Trophoblast cell (in vitro differentiated cells and primary cell): ENCODE results near the gene GALNT12.

Experiments used
- DNase-seq, 2 donors: peaks; one replicate each; pipeline ENCODE4 v3.0.0-alpha.2; 2016
- H2AFZ ChIP-seq: 2 replicates; pipeline ENCODE4 v1.6.1; 2013; ENCODE audit warnings: low read length, moderate library complexity, mild to moderate bottlenecking; ENCODE audit not compliant: insufficient read depth, poor library complexity
- H2AK5ac ChIP-seq: 2 replicates; pipeline ENCODE4 v1.6.1; 2013; ENCODE audit warnings: mild to moderate bottlenecking, low read length
- H2BK120ac ChIP-seq: 2 replicates; pipeline ENCODE4 v1.6.1; 2013; ENCODE audit warnings: low read length, mild to moderate bottlenecking, moderate library complexity; ENCODE audit not compliant: insufficient read depth, poor library complexity
- H2BK12ac ChIP-seq: 2 replicates; pipeline ENCODE4 v1.6.1; 2013; ENCODE audit warnings: mild to moderate bottlenecking, low read length, moderate library complexity
- H2BK5ac ChIP-seq: 2 replicates; pipeline ENCODE4 v1.6.1; 2013; ENCODE audit warnings: low read length, low read depth, moderate library complexity, mild to moderate bottlenecking; ENCODE audit not compliant: poor library complexity
- H3K14ac ChIP-seq: 2 replicates; pipeline ENCODE4 v1.6.1; 2013; ENCODE audit warnings: mild to moderate bottlenecking, low read length
- H3K18ac ChIP-seq: 2 replicates; pipeline ENCODE4 v1.6.1; 2013; ENCODE audit warnings: mild to moderate bottlenecking, low read length
- H3K23ac ChIP-seq: 2 replicates; pipeline ENCODE4 v1.6.1; 2013; ENCODE audit warnings: low read length
- H3K27ac ChIP-seq: 2 replicates; pipeline ENCODE4 v1.5.1; 2013; ENCODE audit warnings: low read depth, mild to moderate bottlenecking, inconsistent platforms, low read length, moderate library complexity
- H3K27me3 ChIP-seq: 2 replicates; pipeline ENCODE4 v1.6.1; 2013; ENCODE audit warnings: inconsistent platforms, mild to moderate bottlenecking, low read length, moderate library complexity; ENCODE audit not compliant: insufficient read depth
- H3K36me3 ChIP-seq, 2 experiments: 1 replicate in 1 of 2; 2 replicates in 1 of 2; pipeline ENCODE4 v1.6.1; 2013; ENCODE audit warnings: low read length in 2 of 2, mild to moderate bottlenecking in 2 of 2, moderate library complexity in 1 of 2; ENCODE audit not compliant: insufficient read depth in 2 of 2, control insufficient read depth in 1 of 2
- H3K4ac ChIP-seq: 2 replicates; pipeline ENCODE4 v1.6.1; 2013; ENCODE audit warnings: low read depth, mild to moderate bottlenecking, low read length, moderate library complexity
- H3K4me1 ChIP-seq, 2 experiments: 1 replicate in 1 of 2; 2 replicates in 1 of 2; pipeline ENCODE4 v1.6.1; 2013; ENCODE audit warnings: low read length in 2 of 2, mild to moderate bottlenecking in 2 of 2, moderate library complexity in 1 of 2; ENCODE audit not compliant: insufficient read depth in 2 of 2, control insufficient read depth in 1 of 2
- H3K4me2 ChIP-seq: 2 replicates; pipeline ENCODE4 v1.6.1; 2013; ENCODE audit warnings: inconsistent platforms, mild to moderate bottlenecking, low read length, moderate library complexity
- H3K4me3 ChIP-seq: 2 replicates; pipeline ENCODE4 v1.5.1; 2013; ENCODE audit warnings: mild to moderate bottlenecking, low read depth, low read length, inconsistent platforms
- H3K79me1 ChIP-seq: one replicate; pipeline ENCODE4 v1.6.1; 2013; ENCODE audit warnings: low read length
- H3K79me2 ChIP-seq: 2 replicates; pipeline ENCODE4 v1.6.1; 2013; ENCODE audit warnings: low read length, mild to moderate bottlenecking; ENCODE audit not compliant: control insufficient read depth, insufficient read depth, poor library complexity
- H3K9ac ChIP-seq: 2 replicates; pipeline ENCODE4 v1.6.1; 2013; ENCODE audit warnings: mild to moderate bottlenecking, low read length
- H3K9me3 ChIP-seq: 2 replicates; pipeline ENCODE4 v1.6.1; 2013; ENCODE audit warnings: low read depth, mild to moderate bottlenecking, control low read depth, inconsistent platforms, low read length; ENCODE audit not compliant: insufficient read depth
- H4K12ac ChIP-seq: 2 replicates; pipeline ENCODE4 v1.6.1; 2013; ENCODE audit warnings: low read depth, mild to moderate bottlenecking, low read length, moderate library complexity
- H4K8ac ChIP-seq: 2 replicates; pipeline ENCODE4 v1.6.1; 2013; ENCODE audit warnings: low read depth, mild to moderate bottlenecking, low read length, moderate library complexity
- H4K91ac ChIP-seq: one replicate; pipeline ENCODE4 v1.6.1; 2013; ENCODE audit warnings: low read depth, mild to moderate bottlenecking, low read length, moderate library complexity
- WGBS: extraction: QIAGEN DNeasy Blood & Tissue Kit; methylation state at CpG from one replicate; pipeline ENCODE4 v1.1.7; 2013; ENCODE audit warnings: missing lambda C conversion rate; ENCODE audit not compliant: insufficient read length, insufficient coverage; ENCODE audit errors: extremely low coverage; 5-methylcytosine and 5-hydroxymethylcytosine counted together

The GALNT12 gene

DNA sequence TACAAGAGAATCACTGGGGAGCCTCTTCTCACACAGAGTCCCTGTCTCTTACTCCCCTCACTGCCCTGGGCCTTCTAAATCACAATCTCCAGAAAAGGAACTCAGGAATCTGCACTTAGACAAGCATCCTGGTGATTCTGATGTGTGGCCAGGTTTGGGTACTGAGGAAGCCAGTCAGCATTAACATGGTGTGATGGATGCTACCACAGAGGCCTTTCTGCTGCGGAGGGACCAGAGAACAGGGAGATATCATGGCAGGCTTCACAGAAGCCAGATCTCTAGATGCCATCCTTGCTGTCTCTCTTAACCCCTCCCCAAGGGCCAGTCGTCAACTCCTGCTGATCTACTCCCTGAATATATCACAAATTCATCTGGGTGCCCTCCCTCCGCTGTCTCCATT, 12.7 kb upstream of the GALNT12 start:
- H3K27ac ChIP-seq = no peak overlapping the region

DNA sequence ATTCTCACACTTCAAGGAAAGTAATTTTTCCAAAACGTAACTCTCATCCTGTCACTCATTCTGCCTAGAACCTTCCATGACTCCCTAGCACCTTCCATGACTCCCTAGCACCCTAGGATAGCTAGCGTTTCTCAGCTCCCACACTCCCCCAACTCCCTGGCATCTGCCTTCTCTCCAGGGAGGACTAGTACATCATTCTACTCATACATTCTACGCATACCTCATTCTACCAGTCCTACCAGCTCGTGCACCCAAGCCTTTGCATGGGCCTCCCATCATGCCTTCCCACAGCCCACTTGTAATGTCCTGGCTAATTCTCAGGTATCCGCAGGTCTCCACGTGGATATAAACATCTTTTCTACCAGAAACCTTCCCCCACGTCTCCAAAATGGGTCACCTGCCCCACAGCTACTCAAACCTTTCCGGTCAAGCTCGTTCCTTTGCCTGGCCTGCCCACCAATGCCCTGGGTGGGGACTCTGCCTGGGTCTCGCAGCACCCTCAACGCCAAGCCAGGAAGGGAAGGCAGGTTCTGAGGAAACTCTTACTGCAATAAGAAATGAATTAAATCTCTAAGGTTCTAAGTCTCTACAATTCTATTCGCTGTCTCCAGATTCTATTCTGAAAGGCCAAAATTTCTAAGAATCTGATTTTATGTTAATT, 12.0 kb upstream of the GALNT12 start:
- H2BK12ac ChIP-seq = no peak overlapping the region
- H3K9me3 ChIP-seq = peaks cover 2% of the 10 kb centered on the region
- no peak overlapping the region for H3K14ac ChIP-seq
- H3K79me2 ChIP-seq = peaks cover 2% of the 10 kb centered on the region
- H3K18ac ChIP-seq = no peak overlapping the region
- H3K27ac ChIP-seq = no peak overlapping the region
- no peak overlapping the region for H2AFZ ChIP-seq
- no peak overlapping the region for H3K4ac ChIP-seq
- H2BK120ac ChIP-seq = no peak overlapping the region
- peaks cover 8% of the 10 kb centered on the region for H3K79me1 ChIP-seq
- no peak overlapping the region for H3K9ac ChIP-seq
- peak overlapping the region; percentile 66 for H3K4me2 ChIP-seq
- no peak overlapping the region for H3K23ac ChIP-seq
- H3K36me3 ChIP-seq = no peaks in the 10 kb centered on the region
- no peak overlapping the region for H3K4me3 ChIP-seq
- no CpG with 5 or more reads among the region's 12 CpGs for WGBS
- H4K12ac ChIP-seq = no peak overlapping the region
- H4K91ac ChIP-seq = no peak overlapping the region
- DNase-seq = no peak
- no peaks in the 10 kb centered on the region for H3K27me3 ChIP-seq
- H3K4me1 ChIP-seq = peaks cover 8 to 11% of the 10 kb centered on the region in 2 experiments
- H4K8ac ChIP-seq = no peak overlapping the region
- no peak overlapping the region for H2BK5ac ChIP-seq
- no peak overlapping the region for H2AK5ac ChIP-seq

More for the DNA sequence above, 12.7 kb upstream of the GALNT12 start:
- DNase-seq = no peak
- H4K12ac ChIP-seq = no peak overlapping the region
- H2AK5ac ChIP-seq = no peak overlapping the region
- H3K79me1 ChIP-seq = peaks cover 8% of the 10 kb centered on the region
- no peak overlapping the region for H3K9ac ChIP-seq
- no peak overlapping the region for H3K4me2 ChIP-seq
- H3K4me1 ChIP-seq = peaks cover 8 to 11% of the 10 kb centered on the region in 2 experiments
- no peak overlapping the region for H2AFZ ChIP-seq
- H3K36me3 ChIP-seq = peaks cover 4 to 5% of the 10 kb centered on the region in 2 experiments
- H3K4me3 ChIP-seq = no peak overlapping the region
- H3K23ac ChIP-seq = no peak overlapping the region
- no peak overlapping the region for H3K18ac ChIP-seq
- H3K27me3 ChIP-seq = no peaks in the 10 kb centered on the region
- peaks cover 2% of the 10 kb centered on the region for H3K9me3 ChIP-seq
- H3K14ac ChIP-seq = no peak overlapping the region
- no peak overlapping the region for H2BK120ac ChIP-seq
- no CpG with 5 or more reads among the region's 3 CpGs for WGBS
- no peak overlapping the region for H4K91ac ChIP-seq
- no peak overlapping the region for H3K4ac ChIP-seq
- H3K79me2 ChIP-seq = peaks cover 2% of the 10 kb centered on the region
- H2BK5ac ChIP-seq = no peak overlapping the region
- no peak overlapping the region for H2BK12ac ChIP-seq
- no peak overlapping the region for H4K8ac ChIP-seq

GRCh38 chr9:98795970-98796363, 11.5 kb upstream of the GALNT12 start:
- DNase-seq = peak in 1 of 2 donors; percentile 48
- WGBS = no CpG with 5 or more reads among the region's 48 CpGs
- peaks cover 8% of the 10 kb centered on the region for H3K79me1 ChIP-seq
- H2AFZ ChIP-seq = peak overlapping the region; percentile 68
- H3K27ac ChIP-seq = peak overlapping the region; percentile 2
- H3K9me3 ChIP-seq = peaks cover 2% of the 10 kb centered on the region
- H2AK5ac ChIP-seq = no peak overlapping the region
- H2BK12ac ChIP-seq = no peak overlapping the region
- H3K27me3 ChIP-seq = no peaks in the 10 kb centered on the region
- H2BK5ac ChIP-seq = no peak overlapping the region
- H4K12ac ChIP-seq = peak overlapping the region; percentile 34
- peak overlapping the region; percentile 66 for H3K4me2 ChIP-seq
- H3K4me3 ChIP-seq = peak overlapping the region; percentile 83
- peak overlapping the region; percentile 81 for H3K9ac ChIP-seq
- peak overlapping the region; percentile 74 for H3K18ac ChIP-seq
- H4K8ac ChIP-seq = peak overlapping the region; percentile 91
- no peak overlapping the region for H3K23ac ChIP-seq
- H3K79me2 ChIP-seq = peaks cover 2% of the 10 kb centered on the region
- H3K14ac ChIP-seq = peak overlapping the region; percentile 64
- no peak overlapping the region for H3K4ac ChIP-seq
- peaks cover 8 to 11% of the 10 kb centered on the region in 2 experiments for H3K4me1 ChIP-seq
- no peak overlapping the region for H2BK120ac ChIP-seq
- peak overlapping the region; percentile 56 for H4K91ac ChIP-seq
- H3K36me3 ChIP-seq = no peaks in the 10 kb centered on the region

DNA sequence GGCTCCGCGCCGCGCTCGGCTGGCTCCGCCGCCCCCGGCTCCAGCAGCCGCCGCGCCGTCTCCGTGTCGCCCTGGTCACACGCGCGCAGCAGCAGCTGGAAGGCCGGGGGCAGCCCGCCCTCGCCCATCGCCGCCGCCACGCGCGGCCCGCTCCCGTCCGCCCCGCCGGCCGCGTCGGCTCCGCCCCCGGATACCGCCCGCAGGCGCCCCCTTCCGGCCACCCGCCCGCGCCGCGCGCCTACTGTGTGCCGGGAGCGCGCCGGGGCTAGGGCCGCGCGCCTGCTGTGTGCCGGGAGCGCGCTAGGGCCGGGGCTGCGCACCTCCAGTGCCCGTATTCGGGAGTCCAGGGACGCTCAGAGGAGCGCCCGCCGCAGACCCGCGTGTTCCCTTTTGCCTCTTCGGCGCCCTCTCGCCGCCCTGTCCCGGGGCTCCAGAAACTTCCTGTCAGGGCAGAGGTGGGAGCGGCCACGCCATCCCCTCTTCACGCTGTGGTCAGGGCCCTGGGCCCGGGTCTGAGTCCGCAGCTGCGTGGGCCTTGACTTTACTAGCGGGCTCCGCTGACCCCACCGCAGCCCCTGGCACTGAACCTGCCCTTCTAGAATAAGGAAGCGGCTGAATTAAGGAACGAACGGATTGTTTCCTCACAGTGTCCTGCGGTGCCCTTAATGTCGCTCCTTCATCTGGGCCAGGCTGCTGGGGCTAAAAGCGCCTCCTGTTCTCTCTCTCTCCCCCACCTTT, 10.9 kb upstream of the GALNT12 start, which contains the start of gene ANKS6:
TSS of gene ANKS6 (minus strand) at position 192 of the 738 bp plus-strand sequence. CDS start at position 128, 64 bp downstream.
- H3K23ac ChIP-seq = no peak within 1 kb of the TSS
- no CpG with 5 or more reads among the region's 86 CpGs for WGBS
- no peaks in the 10 kb centered on the region for H3K27me3 ChIP-seq
- peaks cover 2% of the 10 kb centered on the region for H3K79me2 ChIP-seq
- no peak within 1 kb of the TSS for H2BK12ac ChIP-seq
- H3K14ac ChIP-seq = peak within 1 kb of the TSS; percentile 91
- H3K4me2 ChIP-seq = peak within 1 kb of the TSS; percentile 66
- H3K27ac ChIP-seq = peak within 1 kb of the TSS; percentile 2
- H3K9me3 ChIP-seq = peaks cover 2% of the 10 kb centered on the region
- H2AK5ac ChIP-seq = no peak within 1 kb of the TSS
- peak within 1 kb of the TSS; percentile 83 for H3K4me3 ChIP-seq
- peak within 1 kb of the TSS; percentile 92 for H4K8ac ChIP-seq
- H3K9ac ChIP-seq = peak within 1 kb of the TSS; percentile 81
- H3K79me1 ChIP-seq = peaks cover 8% of the 10 kb centered on the region
- peak within 1 kb of the TSS; percentile 56 for H4K91ac ChIP-seq
- H2BK120ac ChIP-seq = no peak within 1 kb of the TSS
- peak within 1 kb of the TSS; percentile 61 for H3K4ac ChIP-seq
- peak within 1 kb of the TSS; percentile 74 for H3K18ac ChIP-seq
- DNase-seq = peak; percentile 66 to 93
- H2BK5ac ChIP-seq = no peak within 1 kb of the TSS
- H4K12ac ChIP-seq = peak within 1 kb of the TSS; percentile 67
- H3K4me1 ChIP-seq = peaks cover 7 to 11% of the 10 kb centered on the region in 2 experiments
- no peaks in the 10 kb centered on the region for H3K36me3 ChIP-seq
- peak within 1 kb of the TSS; percentile 85 for H2AFZ ChIP-seq
